IMR-90 (cell line): ENCODE measurements around the gene ZNF138. TPM values are rescaled to one million over a fixed set of nuclear protein-coding genes. Genes with fewer than 3 reads are reported as not detected.

ENCODE experiments used
- ATAC-seq: fragments of 200-7000 bp; cut with Tn5 transposase; 2 replicates; pipeline ENCODE4 v1.9.1; 2020; ENCODE audit warnings: low read depth, mild to moderate bottlenecking, moderate library complexity
- BruUV-seq: library from RNA; stranded (reverse); fragments of 400-500 nt; replicated peaks from 2 replicates; lab custom pipeline; 2021; lab: Mats Ljungman, UMichigan
- CTCF ChIA-PET: fragments of 300-600 bp; formaldehyde crosslinking; extraction: SDS; loops from one replicate; lab custom pipeline; 2021; ENCODE audit warnings: antibody characterized with exemption; lab: Yijun Ruan, JAX
- POLR2A ChIA-PET: fragments of 300-600 bp; sonication (Branson Sonifier 250); formaldehyde crosslinking; loops from one replicate; lab custom pipeline; 2022; ENCODE audit warnings: antibody characterized with exemption; ENCODE audit not compliant: unreplicated experiment; lab: Charles Lee
- DNase-seq: peaks from one replicate; pipeline ENCODE4 v3.0.0; 2013
- H2AFZ ChIP-seq: replicated peaks from 2 replicates; pipeline ENCODE3; 2013; ENCODE audit warnings: low read length, mild to moderate bottlenecking; ENCODE audit not compliant: poor library complexity
- H2AK5ac ChIP-seq: 2 replicates; pipeline ENCODE4 v1.6.1; 2013; ENCODE audit warnings: low read depth, low read length, inconsistent platforms
- H2AK9ac ChIP-seq: replicated peaks from 2 replicates; pipeline ENCODE3; 2013; ENCODE audit warnings: mild to moderate bottlenecking, low read depth, low read length, moderate library complexity; ENCODE audit not compliant: poor library complexity
- H2BK120ac ChIP-seq: 2 replicates; pipeline ENCODE4 v1.6.1; 2013; ENCODE audit warnings: low read depth, low read length, inconsistent platforms
- H2BK15ac ChIP-seq: 3 replicates; pipeline ENCODE4 v1.6.1; 2013; ENCODE audit warnings: low read depth, low read length, inconsistent platforms
- H2BK20ac ChIP-seq: 2 replicates; pipeline ENCODE4 v1.6.1; 2013; ENCODE audit warnings: low read depth, mild to moderate bottlenecking, inconsistent platforms, low read length, moderate library complexity
- H2BK5ac ChIP-seq: 2 replicates; pipeline ENCODE4 v1.6.1; 2013; ENCODE audit warnings: mild to moderate bottlenecking, low read depth, low read length, inconsistent platforms; ENCODE audit not compliant: poor library complexity, severe bottlenecking
- H3K14ac ChIP-seq: replicated peaks from 2 replicates; pipeline ENCODE4 v1.6.1; 2013; ENCODE audit warnings: low read depth, low read length, inconsistent platforms
- H3K18ac ChIP-seq: 2 replicates; pipeline ENCODE4 v1.6.1; 2013; ENCODE audit warnings: low read depth, low read length, control low read depth
- H3K23ac ChIP-seq: 2 replicates; pipeline ENCODE4 v1.6.1; 2013; ENCODE audit warnings: low read depth, low read length, inconsistent platforms
- H3K27ac ChIP-seq: 2 replicates; pipeline ENCODE4 v1.5.1; 2013; ENCODE audit warnings: mild to moderate bottlenecking, control low read depth, low read length; ENCODE audit not compliant: insufficient read depth
- H3K27me3 ChIP-seq: 2 replicates; pipeline ENCODE4 v1.6.1; 2013; ENCODE audit warnings: low read length; ENCODE audit not compliant: control insufficient read depth, insufficient read depth
- H3K36me3 ChIP-seq: 2 replicates; pipeline ENCODE4 v1.6.1; 2013; ENCODE audit warnings: low read length, mixed read lengths; ENCODE audit not compliant: control insufficient read depth, insufficient read depth
- H3K4ac ChIP-seq: 2 replicates; pipeline ENCODE4 v1.6.1; 2013; ENCODE audit warnings: low read depth, low read length, inconsistent platforms
- H3K4me1 ChIP-seq: 2 replicates; pipeline ENCODE4 v1.6.1; 2013; ENCODE audit warnings: low read length, mixed read lengths; ENCODE audit not compliant: control insufficient read depth, insufficient read depth
- H3K4me2 ChIP-seq: 2 replicates; pipeline ENCODE4 v1.6.1; 2013; ENCODE audit warnings: low read depth, mild to moderate bottlenecking, control low read depth, low read length, moderate library complexity
- H3K4me3 ChIP-seq: 2 replicates; pipeline ENCODE4 v1.5.1; 2013; ENCODE audit warnings: low read depth, mild to moderate bottlenecking, control low read depth, low read length, moderate library complexity; ENCODE audit not compliant: insufficient read depth
- H3K56ac ChIP-seq: 2 replicates; pipeline ENCODE4 v1.6.1; 2013; ENCODE audit warnings: low read length, inconsistent platforms; ENCODE audit not compliant: insufficient read depth; ENCODE audit errors: extremely low read depth
- H3K79me1 ChIP-seq, 2 experiments: 2 replicates each; pipeline ENCODE4 v1.6.1; 2013; ENCODE audit warnings: low read length in 2 of 2, inconsistent platforms in 1 of 2, low read depth in 1 of 2
- H3K9ac ChIP-seq: 2 replicates; pipeline ENCODE4 v1.6.1; 2013; ENCODE audit warnings: low read depth, low read length, control low read depth
- H3K9me1 ChIP-seq: 2 replicates; pipeline ENCODE4 v1.6.1; 2013; ENCODE audit warnings: low read length, inconsistent platforms; ENCODE audit not compliant: insufficient read depth
- H3K9me3 ChIP-seq: 2 replicates; pipeline ENCODE4 v1.6.1; 2013; ENCODE audit warnings: low read length; ENCODE audit not compliant: control insufficient read depth, insufficient read depth
- H4K20me1 ChIP-seq: 2 replicates; pipeline ENCODE4 v1.6.1; 2013; ENCODE audit warnings: low read length, inconsistent platforms; ENCODE audit not compliant: insufficient read depth
- H4K5ac ChIP-seq: 2 replicates; pipeline ENCODE4 v1.6.1; 2013; ENCODE audit warnings: mild to moderate bottlenecking, low read depth, low read length, control low read depth
- H4K8ac ChIP-seq, 2 experiments: 2 replicates each; pipeline ENCODE4 v1.6.1; 2013; ENCODE audit warnings: low read depth in 2 of 2, low read length in 2 of 2, control low read depth in 1 of 2, inconsistent platforms in 1 of 2
- H4K91ac ChIP-seq: 2 replicates; pipeline ENCODE4 v1.6.1; 2013; ENCODE audit warnings: low read depth, low read length, inconsistent platforms; ENCODE audit not compliant: insufficient read depth
- ELK1 ChIP-seq: fragments of 150-350 bp; IDR thresholded peaks from 2 replicates; pipeline ENCODE4 v1.6.1; 2016; ENCODE audit warnings: low read depth, mild to moderate bottlenecking, low read length, moderate library complexity, borderline replicate concordance
- MAFK ChIP-seq: IDR thresholded peaks from 2 replicates; pipeline ENCODE4 v1.6.1; 2012; ENCODE audit warnings: low read depth, low read length, improper control_type of control experiment
- WGBS, 2 experiments: methylation state at CpG; one replicate each; pipeline versions ENCODE4 v1.1.5 to v1.1.7; 2013; ENCODE audit warnings: missing lambda C conversion rate in 2 of 2; ENCODE audit not compliant: insufficient read length in 1 of 2; ENCODE audit errors: extremely low coverage in 2 of 2; 5-methylcytosine and 5-hydroxymethylcytosine counted together
- dilution Hi-C: fragments of 300-500 bp; cut with HindIII; formaldehyde crosslinking; loops from one replicate; pipeline ENCODE4 v1.14.3; 2018; ENCODE audit warnings: low sequenced_read_pairs; ENCODE audit not compliant: unreplicated experiment
- in situ Hi-C: fragments of 300-500 bp; cut with MboI; formaldehyde crosslinking; loops from 3 replicates; pipeline ENCODE4 v1.14.3; 2019; ENCODE audit warnings: low sequenced_read_pairs, inconsistent platforms, mixed read lengths
- intact Hi-C: fragments of 100-400 bp; cut with micrococcal nuclease; formaldehyde crosslinking; loops from 2 replicates; pipeline ENCODE4 v1.10.0; 2022
- polyA plus RNA-seq, 3 experiments: library from polyadenylated mRNA; depleted of rRNA; stranded (reverse); fragments of >200 nt; gene quantifications; 2 replicates each; pipeline ENCODE4 v1.2.3, GENCODE V29; 2012; ENCODE audit warnings: low replicate concordance in 1 of 3
- total RNA-seq: library from RNA; depleted of rRNA; stranded (reverse); fragments of >200 nt; gene quantifications from 2 replicates; pipeline ENCODE4 v1.2.3, GENCODE V29; 2012

ZNF138 gene
- total and polyA plus RNA-seq, 2 of the 4 experiments (the other 2 are of a cell fraction) = 3.2 to 3.6 TPM

- dilution Hi-C loops = no loop called here
- H2AK9ac ChIP-seq = no peak overlapping the region
Measured at GRCh38 chr7:64839910-64840309, 45.7 kb downstream of the ZNF138 start.

More at GRCh38 chr7:64839910-64840309, 45.7 kb downstream of the ZNF138 start:
- Histone ChIP-seq H2BK15ac (no peak overlapping the region), H4K91ac (no peak overlapping the region), H2AK5ac (no peak overlapping the region), H3K27me3 (no peaks in the 10 kb centered on the region), H3K4me2 (no peak overlapping the region), H3K4me1 (no peaks in the 10 kb centered on the region), H2BK120ac (no peak overlapping the region), H3K4me3 (no peak overlapping the region), H4K8ac (no peak overlapping the region), H2BK5ac (no peak overlapping the region), H3K9ac (no peak overlapping the region), H3K18ac (no peak overlapping the region), H3K27ac (no peak overlapping the region), H4K5ac (no peak overlapping the region), H2BK20ac (no peak overlapping the region), H4K20me1 (no peaks in the 10 kb centered on the region), H3K23ac (no peak overlapping the region), H3K9me1 (no peaks in the 10 kb centered on the region), H3K14ac (no peak overlapping the region), H2AFZ (no peak overlapping the region), H3K4ac (no peak overlapping the region), H3K79me1 (no peaks in the 10 kb centered on the region), H3K36me3 (no peaks in the 10 kb centered on the region), H3K9me3 (peaks cover 6% of the 10 kb centered on the region; the same call in 1 of the 2 replicates), H3K56ac (no peak overlapping the region)
- BruUV-seq = no TSS peak
- WGBS, 2 experiments = no CpG with 5 or more reads among the region's 16 CpGs
- TF ChIP-seq MAFK (peak; percentile 79), ELK1 (no peak)
- intact Hi-C loops (no loop called here), in situ Hi-C loops (no loop called here)
- ChIA-PET CTCF (no interaction called here), POLR2A (no interaction called here)
- DNase-seq = no peak
- no peak for ATAC-seq
